HG03432 (cell line): ENCODE data around the gene ZMYND8.
"Not testable (repeated sequence)": the region's sequence is repeated elsewhere in the genome, so short reads cannot be mapped to it uniquely, and the experiment has no call there.

Experiments
- ATAC-seq: cut with Tn5 transposase; IDR thresholded peaks from one replicate; pipeline ENCODE4 v1.9.1; 2021; ENCODE audit warnings: mild to moderate bottlenecking, moderate library complexity; ENCODE audit not compliant: unreplicated experiment

The ZMYND8 gene

DNA sequence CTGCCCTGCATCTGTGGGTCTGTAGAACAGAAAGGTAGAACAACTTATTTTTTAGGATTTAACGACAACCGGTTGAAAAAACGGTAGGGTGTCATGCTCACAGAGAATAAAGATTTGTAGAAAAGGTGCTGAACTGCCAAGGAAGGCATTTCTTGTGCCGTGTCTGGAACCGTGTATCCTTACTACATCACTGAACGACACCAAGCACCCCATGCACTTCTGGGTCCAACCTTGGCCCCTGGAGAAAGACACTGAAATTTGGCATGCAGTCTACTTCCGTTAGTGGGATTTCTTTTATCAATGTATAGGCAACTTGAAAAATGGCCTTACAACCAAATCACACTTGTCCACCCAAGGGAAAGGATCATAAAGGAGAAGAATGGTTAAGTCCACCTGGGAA is 145.5 kb downstream of the ZMYND8 start:
- no peak for ATAC-seq

DNA sequence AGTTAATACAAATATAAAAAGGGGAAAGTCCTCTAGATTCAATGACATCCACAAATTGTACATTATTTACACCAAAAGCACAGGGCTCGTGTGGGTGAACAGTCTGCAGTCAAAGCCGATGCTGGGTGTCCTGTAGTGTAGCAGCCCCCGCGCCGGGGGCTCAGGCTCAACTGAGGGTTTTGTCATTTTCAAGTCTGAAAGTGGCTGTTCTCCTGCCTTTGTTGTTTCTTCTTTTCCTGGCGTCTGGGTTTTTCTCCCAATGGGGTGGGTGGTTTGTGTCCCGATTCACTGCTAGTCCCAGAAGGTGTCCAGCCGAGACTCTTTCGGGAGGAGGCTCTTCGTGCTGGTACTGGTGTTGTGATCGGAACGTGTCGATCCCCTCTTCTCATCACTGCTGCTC is 146.0 kb downstream of the ZMYND8 start:
- no peak for ATAC-seq

DNA sequence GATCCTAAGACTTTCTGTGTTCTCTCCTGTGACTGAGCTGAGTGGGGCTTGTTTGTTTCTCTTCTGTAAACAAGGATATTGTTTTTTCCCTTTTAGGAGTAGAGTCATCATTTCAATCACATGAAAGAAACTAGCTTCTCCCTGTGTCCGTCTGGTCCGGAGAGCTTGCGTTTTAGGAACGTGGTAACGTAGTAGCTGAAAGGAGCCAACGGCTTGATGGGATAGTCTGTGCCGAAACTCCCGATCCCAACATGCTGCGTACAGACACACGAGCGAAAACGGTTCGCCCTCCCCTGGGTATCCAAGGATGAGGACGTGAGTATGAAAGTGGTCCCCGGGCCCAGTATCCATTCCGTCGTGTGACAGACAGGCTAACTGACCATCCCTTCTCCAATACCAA is 146.5 kb downstream of the ZMYND8 start:
- ATAC-seq: no peak

DNA sequence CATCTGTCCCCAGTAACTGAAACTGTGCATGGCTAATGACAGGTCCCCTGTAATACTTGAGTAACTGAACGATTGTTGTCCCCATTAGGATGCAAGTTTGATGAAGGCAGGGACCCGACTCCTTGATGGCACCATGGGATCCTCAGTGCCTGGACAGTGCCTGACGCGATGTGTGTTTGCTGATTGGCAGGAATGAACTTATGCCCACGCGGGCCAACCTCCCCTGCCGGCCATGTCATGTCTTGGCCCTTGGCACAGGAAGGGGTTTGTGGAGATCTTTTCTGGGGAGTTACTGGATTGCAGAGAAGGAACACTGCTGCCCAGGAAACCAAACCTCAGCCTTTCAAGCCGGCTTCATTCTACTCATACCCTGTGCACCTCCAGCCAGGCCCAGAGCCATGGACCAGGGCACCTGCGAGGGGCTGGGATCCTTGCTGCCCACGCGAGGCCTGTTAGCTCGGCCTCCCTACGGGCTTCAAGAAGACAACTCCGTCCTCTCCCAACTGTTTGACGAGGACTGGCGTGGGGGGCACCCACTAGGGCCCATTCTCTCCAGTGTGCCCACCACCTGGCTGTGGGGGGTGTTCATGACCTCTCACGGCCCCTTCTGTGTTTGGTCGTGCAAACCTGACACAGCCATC is 147.8 kb downstream of the ZMYND8 start:
- ATAC-seq: no peak

DNA sequence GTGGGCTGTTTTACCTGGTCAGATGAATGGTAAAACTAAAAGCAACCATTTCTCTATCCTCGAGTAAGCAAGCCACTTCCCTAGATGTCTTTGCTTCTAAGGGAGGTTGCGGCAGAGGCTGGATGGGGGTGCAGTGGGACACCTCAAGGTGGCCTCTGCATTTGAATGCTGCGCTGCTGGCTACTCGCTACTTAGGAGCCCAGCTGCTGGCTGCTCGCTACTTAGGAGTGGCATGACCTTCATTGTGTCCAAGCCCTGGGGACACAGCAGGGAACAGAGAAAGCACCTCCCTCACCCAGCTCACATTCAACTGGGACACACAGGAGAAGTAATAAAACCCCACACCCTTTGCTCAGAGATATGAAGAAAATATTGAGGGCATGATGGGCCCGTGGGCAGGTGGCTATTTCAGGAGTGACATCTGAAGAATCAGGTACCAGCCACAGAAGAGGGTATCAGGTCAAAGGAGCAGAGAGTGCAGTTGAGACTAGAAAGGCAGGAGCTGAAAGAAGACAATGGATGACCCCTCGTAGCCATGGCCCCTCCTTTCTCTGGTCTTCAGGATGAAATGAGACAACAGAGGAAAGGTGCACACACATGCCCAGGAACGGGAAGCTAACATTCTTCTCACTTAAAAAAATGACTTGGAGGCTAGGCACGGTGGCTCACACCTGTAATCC is 149.4 kb downstream of the ZMYND8 start:
- ATAC-seq: no peak

DNA sequence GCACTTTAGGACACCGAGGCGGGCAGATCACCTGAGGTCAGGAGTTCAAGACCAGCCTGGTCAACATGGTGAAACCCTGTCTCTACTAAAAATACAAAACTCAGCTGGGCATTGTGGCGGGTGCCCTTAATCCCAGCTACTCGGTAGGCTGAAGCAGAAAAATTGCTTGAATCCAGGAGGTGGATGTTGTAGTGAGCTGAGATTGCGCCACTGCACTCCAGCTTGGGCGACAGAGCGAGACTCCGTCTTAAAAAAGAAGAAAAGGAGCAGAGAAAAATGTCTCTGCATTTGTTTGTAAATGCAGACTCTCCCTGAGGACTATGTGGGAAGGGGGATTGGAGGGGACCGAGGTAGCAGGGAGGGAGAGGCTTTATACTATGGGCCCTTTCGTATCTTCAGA is 149.9 kb downstream of the ZMYND8 start:
- not testable (repeated sequence) for ATAC-seq

DNA sequence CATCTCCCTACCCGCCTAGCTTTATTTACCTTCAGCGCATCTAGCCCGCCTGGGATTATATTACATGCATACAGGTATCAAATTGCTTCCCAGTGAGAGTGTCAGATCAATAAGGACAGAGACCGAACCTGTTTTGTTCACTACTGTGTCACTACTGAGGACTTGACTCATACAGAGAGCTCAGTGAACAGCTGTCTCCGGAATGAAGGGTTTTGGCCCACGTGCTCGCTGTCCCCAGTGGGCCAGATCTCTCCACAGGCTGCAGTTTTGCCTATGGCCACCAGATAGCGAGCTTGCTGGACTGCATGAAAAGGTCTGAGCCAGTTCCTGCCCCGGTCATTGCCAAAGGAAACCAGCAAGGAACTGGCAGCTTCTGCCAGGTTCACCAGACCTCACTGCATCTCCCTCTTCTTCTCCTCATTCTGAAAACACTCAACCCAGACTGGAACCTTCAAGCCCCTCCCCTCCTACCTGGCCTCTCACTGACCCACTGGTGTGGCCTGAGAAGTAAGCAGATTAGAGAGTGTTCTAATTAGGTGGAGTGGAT is 150.8 kb downstream of the ZMYND8 start:
- no peak for ATAC-seq

DNA sequence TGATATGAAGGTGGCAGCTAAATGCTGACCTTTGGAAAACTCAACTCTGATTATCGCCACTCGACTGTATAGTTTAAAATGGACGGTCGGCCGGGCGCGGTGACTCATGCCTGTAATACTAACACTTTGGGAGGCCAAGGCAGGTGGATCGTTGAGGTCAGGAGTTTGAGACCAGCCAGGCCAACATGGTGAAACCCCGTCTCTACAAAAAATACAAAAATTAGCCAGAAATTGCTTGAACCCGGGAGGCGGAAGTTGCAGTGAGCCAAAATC is 151.7 kb downstream of the ZMYND8 start:
- ATAC-seq: not testable (repeated sequence)

DNA sequence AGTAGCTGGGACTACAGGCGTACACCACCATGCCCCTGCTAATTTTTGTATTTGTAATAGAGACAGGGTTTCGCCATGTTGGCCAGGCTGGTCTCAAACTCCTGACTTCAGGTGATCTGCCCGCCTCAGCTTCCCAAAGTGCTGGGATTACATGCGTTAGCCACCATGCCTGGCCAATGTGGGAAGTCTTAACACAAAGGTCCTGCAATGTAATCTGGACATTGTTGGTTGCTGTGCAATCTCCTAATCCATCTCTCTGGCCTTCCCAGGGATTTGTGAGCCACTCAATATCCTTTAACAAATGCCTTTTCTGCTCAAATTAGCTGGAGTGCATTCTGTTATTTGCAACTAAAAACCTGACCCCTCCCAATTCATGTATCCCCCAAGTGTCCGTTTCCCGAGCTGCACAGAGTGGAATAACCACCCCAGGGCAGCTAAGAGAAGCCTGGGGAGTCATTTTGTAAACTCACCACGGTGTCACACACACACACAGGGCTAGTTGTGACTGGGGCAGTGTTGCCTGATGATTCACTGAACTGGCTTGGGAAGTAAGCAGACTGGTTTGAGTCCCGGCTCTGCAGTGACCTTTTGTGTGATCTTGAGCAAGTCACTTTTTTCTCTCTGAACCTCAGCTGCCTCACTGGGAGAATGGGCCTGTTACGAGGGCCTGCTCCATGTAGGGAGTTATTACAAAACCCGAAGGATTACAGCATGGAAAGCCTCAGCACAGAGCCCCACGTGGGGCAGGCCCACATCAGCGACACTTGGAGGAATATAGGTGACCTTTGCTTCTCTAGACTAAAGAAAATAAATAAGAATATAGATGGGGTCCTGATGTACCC is 152.3 kb downstream of the ZMYND8 start:
- no peak for ATAC-seq

DNA sequence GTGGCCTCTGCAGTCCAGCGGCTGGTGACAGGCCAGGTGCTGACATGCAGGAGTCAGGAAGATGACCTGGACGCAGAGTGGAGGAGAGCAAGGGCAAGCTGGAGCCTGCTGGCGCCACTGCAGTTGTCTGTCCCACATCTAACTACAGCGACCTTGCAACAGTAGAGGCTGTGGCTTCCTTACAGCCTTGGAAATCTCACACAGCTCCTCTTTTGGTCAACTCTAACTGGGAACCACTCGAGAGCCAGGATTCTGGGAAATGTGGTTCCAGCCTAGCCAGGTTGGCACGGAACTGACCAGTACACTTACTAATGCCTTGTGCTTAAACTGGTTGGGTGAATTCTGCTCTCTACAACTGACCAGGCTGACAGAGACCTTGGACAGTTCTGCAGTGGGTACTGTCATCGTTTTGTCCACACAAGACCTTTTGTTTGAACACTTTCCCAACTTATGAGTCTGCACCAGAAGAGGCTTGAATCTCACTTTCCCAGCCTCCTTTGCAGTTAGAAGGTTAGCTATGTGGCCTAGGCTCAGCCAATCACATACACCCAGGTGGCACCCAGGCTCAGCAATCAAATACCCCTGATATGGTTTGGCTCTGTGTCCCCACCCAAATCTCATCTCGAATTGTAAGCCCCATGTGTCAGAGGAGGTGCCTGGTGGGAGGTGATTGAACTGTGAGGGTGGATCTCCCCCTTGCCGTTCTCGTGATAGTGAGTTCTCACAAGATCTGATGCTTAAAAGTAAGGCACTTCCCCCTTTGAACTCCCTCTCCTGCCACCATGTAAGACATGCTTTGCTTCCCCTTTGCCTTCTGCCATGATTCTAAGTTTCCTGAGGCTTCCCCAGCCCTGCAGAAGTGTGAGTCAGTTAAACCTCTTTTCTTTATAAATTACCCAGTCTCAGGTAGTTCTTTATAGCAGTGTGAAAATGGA is 153.5 kb downstream of the ZMYND8 start:
- ATAC-seq: no peak

DNA sequence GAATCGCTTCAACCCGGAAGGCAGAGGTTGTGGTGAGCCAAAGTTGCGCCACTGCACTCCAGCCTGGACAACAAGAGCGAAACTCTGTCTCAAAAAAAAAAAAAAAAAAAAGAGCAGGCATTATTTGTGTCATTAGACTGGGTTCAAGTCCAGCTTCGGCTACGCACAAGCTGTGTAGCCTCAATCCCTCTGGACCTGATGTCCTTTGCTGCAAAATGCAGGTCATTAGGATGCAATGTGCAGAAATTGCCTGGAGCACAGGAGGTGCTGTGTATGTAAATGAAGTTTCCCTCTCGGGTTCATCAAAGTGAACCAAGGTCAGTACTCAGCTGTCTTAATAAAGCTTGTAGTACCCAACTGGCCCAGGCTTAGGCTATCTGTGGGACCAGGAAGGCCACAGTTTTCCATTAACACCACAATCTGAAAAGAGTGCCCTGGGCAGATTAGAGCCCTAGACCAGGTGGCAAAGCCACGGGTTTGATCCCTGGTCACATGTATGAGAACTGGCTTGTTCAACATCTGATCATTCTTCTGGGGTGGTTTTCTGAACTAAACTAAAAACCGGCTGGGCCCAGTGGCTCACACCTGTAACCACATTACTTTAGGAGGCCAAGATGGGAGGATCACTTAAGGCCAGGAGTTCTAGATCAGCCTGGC is 155.3 kb downstream of the ZMYND8 start:
- no peak for ATAC-seq

DNA sequence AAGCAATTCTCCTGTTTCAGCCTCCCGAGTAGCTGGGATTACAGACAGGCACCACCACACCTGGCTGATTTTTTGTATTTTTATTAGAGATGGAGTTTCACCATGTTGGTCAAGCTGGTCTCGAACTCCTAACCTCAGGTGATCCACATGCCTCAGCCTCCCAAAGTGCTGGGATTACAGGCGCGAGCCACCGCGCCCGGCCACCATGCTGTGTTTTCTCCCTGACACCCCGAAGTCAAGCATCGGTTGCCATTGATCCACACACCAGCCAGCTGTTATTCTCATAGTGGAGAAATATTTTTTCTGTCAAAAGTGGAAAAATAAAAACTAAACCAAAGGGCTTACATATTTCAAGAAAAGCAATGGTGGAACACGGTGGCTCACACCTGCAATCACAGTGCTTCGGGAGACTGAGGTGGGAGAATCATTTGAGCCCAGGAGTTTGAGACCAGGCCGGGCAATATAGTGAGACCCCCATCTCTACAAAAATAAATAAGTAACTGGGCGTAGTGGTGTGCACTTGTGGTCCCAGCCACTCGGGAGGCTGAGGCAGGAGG is 157.4 kb downstream of the ZMYND8 start:
- ATAC-seq: no peak

DNA sequence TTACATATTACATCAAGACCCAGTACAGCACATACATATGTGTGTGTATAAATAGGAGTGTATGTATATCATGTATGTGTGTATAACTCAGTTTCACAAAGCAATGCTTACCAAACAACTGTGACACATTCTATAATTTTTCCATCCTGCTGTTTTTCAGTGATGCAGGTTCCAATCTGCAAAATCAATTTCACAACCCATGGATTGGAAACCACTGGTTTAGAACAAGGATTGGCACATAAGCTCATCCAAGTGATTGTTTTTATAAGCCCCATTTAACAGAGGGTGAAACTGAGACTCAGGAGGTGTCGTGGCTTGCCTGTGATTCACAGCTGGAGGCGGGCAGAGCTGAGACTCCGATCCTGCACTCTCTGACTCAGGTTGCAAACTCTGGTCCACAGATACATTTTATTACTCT is 158.2 kb downstream of the ZMYND8 start:
- no peak for ATAC-seq

DNA sequence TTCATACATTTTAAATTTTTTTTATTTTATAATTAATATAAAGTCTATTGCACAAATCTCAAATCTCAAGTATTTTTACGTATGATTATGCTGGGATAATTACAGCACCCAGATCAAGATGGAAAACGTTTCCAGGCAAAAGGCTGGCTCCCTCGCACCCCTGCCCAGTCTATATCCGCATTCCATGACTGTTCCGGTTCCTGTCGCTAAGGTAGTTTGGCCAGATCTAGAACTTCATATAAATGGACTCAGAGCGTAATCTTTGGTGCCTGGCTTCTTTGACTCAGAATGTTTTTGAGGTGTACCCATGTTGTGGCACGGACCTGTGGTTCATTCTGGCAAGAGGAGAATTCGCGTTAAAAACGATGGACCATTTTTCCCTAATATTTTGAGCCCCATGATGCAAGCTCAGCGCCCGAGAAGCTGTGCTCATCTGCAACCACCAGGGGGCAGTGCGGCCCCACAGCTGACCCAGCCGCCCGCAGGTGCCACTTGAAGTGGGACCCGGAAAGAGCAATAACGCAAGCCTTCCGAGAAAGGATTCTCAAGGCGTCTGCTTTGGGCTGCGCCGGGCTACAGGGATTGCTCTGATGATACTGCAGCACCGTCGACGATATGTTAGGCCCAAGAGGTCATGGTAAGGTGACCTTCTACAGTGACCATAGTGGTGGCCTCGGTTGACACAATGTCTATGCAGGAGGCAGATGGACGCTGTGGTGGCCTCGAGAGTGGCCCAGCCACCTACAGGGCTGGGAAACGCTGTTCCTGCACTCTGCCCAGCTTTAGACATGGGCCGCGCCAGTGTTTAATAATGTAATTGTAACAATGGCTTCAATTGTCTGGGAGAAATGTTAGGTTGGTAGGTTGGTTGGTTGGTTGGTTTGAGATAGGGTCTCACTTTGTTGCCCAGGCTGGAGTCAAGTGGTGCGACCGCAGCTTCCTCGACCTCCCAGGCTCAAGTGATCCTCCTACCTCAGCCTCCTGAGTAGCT is 160.1 kb downstream of the ZMYND8 start:
- ATAC-seq: no peak

DNA sequence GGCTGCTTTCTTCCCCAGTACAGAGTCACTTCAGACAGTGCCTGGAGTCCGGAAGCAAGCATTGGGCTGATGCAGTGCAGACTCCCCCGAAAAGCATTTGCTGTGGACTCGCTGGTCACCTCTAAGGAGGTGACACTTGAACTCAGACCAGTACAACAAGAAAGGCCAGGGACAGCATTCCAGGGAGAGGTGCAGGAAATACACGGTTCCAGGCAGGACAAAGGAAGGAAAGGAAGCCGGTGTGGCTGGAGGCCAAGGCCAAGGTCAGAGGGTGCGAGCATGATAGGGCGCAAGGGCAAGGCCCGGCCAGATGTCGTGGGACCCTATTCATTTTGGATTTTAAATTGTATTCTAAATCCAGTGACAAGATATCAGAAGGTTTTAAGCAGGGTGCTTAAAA is 160.9 kb downstream of the ZMYND8 start:
- ATAC-seq: no peak

DNA sequence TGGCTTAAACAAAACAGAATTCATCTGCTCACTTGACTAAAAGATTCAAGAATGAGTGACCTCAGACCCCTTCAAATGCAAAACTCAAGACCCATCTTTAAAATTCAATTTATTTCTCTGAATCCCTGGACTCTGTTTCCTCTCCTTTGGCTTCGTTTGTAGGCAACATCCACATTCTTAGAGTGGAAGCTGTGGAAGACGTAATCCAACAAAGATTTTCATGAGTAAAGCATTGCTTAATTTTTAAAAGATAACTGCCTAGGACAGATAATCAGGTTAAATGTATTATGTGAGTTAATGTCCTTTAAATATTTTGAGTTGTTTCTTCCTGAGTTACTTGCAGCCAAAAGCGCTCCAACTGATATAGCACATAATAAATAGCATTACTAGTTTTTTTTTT is 164.5 kb downstream of the ZMYND8 start:
- no peak for ATAC-seq

DNA sequence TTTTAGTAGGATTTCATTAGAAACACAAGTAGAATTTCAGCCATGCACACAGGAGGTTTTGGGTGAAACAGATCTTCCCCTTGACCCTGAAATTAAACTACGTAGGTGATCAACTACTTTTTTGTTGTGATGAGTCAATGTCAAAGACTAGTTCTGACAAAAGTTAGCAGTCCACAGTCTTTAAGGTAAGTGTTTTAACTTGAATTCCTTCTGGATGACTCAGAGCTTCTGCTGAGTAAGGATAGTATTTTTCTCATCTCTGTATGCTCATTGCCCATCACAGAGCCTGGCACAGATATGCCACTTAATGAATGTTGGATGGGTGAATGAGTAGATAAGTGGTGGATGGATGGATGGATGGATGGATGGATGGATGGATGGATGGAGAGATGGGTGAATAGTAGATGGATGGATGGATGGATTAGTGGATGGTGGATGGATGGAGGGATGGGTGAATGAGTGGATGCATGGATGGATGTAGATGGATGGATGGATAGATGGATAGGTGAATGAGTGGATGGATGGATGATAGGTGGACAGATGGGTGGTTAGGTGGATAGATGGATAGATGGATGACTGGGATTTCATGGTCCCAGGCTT is 165.3 kb downstream of the ZMYND8 start:
- no peak for ATAC-seq

DNA sequence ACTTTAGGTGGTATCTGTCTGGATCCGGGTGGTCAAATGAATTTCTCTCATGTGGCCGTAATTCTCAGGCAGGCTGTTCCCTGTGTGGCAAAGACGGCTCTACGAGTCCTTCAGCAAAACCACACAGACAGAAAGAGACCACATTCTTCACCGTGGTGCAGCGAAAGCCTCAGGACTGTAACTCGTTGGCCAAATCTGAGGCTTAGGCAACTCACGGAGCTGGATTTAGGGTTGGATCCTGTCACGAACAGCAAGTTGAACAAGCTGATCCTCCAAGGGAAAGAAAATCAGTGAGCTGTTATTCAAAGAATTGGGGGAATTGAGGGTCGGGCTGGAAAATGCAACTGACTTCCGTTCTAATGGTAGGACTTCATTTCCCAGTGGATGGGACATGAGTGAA is 167.4 kb downstream of the ZMYND8 start:
- no peak for ATAC-seq
